Gastroesophageal sphincter (tissue), 3 donors: ENCODE measurements around the gene AXIN2.

Experiments used
- CTCF ChIP-seq, 4 experiments: fragments of 200-600 bp in 2 of 4; fragments of 450-650 bp in 2 of 4; sonication (generic) in 1 of 4; IDR thresholded peaks; one replicate each; pipeline ENCODE4 v1.5.1; 2017 to 2019; ENCODE audit warnings: antibody characterized with exemption in 4 of 4, mild to moderate bottlenecking in 2 of 4, moderate library complexity in 2 of 4
- EP300 ChIP-seq: sonication (generic); formaldehyde crosslinking; IDR thresholded peaks from one replicate; pipeline ENCODE4 v1.6.1; 2017; ENCODE audit warnings: antibody characterized with exemption, mild to moderate bottlenecking
- POLR2A ChIP-seq, 2 donors: fragments of 450-650 bp; IDR thresholded peaks; one replicate each; pipeline ENCODE4 v1.6.1; 2017; ENCODE audit warnings: antibody characterized with exemption in 2 of 2, mild to moderate bottlenecking in 2 of 2, moderate library complexity in 1 of 2

GRCh38 chr17:65576939-65577338, 15.5 kb upstream of the AXIN2 start:
- no peak for TF ChIP-seq POLR2A (IDR thresholded peaks at IDR 0.05)
- no peak for TF ChIP-seq CTCF (IDR thresholded peaks at IDR 0.05)
- TF ChIP-seq EP300 = no peak
